HG03342 (cell line): ENCODE results near the gene TP53I11.

Source experiments
- ATAC-seq: cut with Tn5 transposase; IDR thresholded peaks from one replicate; pipeline ENCODE4 v1.9.1; 2021; ENCODE audit warnings: mild to moderate bottlenecking, moderate library complexity; ENCODE audit not compliant: unreplicated experiment

Gene TP53I11

DNA sequence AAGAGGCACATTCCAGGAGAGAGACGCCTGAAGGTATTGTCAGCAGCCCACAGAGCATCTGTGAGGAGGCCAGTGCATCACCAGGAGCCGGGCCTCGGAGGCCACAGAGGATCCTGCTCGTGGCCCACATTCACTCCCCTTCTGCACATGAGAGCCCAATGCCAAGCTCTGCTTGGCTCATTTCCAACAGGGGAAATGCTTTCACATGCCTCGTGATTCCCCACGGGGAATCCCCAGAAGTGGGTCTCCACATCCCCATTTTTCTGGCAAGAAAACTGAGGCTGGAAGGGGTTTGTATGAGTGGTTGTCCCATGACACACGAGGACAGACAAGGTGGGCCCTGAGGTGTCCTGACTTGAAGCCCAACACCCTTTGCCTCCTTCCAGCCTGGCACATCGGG, 34.4 kb downstream of the TP53I11 start:
- ATAC-seq, result no peak

DNA sequence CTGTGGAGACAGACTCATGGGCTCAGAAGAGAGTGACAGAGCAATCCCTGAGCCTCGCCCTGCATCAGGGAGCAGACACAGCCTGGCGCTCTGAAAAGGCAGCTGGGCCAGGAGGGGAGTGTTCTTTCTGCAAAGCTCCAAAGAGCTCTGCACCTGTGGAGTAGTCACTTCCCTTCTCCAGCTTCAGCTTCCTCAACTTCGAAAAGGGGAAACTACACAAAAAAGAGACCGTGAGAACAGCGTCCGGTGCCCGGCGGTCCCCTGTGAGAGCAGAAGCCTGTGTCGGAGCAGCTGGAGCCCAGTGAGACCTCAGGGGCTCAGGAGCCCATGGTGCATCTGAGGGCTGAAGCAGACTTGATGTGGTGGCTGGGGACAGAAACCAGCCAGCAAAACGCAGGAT, 35.1 kb downstream of the TP53I11 start:
- no peak for ATAC-seq

DNA sequence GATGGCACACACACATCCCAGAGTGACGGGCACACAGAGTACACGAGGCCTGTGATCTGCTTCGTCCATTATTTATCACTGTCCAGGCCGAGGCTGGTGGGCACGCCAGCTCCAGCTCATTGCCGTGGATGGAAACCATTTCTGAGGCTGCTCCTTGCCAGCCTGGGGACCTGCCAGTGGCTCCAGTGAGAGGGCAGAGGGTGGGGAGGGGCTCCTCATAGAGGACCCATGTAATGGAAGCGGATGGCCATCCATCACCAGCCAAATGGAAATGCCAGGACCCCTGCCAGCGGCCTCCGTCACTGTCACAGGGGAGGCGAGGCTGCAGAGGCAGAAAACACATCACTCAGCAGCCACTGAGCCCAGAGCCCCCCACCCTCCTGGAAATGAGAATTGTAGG, 35.7 kb downstream of the TP53I11 start:
- no peak for ATAC-seq

DNA sequence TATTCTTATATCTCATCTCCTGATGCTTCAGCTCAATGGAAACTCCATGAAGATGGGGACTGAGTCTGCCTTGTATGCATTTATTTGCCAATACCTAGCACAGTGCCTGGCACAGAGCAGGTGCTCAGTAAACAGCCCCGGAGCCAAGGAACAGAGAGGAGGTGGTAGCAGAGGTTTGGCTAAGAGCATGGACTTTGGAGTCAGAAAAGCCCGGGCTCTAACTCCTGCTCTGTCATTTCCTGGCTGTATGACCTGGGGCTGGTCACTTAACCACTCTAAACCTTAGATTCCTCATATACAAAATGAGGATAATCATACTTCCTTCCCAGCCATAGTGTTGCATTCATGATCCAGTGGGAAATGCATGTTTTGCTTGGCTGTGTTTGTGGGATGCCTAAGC, 36.6 kb downstream of the TP53I11 start:
- ATAC-seq, result no peak

DNA sequence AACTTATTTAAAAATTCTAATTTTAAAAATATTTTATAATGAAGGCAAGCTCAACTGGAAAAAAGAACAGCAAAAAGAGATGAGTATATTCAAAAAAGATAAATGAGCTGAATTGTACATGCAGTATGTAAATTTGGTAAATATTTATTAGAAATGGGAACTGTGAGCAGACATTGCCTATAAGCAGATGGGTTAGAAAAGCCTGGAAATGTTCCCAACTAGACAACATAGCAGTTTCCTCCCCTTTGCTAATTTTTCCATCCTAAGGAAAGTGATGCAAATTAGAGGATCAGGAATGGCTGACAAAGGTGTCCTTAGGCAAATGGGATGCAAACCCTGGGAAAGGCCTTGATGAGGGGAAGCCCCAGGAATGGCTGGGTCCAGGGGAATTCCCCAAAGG, 37.2 kb downstream of the TP53I11 start:
- no peak for ATAC-seq

DNA sequence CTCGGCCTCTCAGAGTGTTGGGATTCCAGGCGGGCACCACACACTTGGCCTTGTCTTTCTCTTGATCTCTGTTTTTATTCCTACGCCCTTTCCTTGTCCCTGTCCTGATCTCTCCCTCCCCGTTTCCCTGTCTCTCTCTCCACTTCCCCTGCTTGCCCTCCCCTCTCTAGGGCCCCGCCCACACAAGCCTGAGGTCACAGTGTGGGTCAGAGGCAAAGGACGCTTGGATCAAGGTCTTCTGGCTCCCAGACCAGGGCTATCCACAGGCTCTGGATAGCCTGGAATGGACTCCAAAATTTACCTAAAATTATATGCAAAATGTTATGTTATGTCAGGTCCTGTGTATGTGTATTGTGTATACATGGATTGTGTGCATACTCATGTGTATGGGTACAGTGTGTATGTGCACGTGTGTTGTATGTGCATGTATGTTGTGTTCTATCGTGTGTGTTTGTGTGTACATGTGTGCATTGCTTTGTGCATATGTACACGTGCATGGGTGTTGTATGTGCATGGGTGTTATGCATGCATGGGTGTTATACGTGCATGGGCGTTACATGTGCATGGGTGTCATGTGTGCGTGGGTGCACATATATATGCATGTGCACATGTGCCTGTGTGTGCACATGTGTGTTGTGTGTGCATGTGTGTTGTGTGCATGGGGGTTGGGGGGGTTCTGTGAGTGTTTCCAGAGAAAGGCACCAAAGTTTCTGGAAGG, 38.3 kb downstream of the TP53I11 start:
- no peak for ATAC-seq

DNA sequence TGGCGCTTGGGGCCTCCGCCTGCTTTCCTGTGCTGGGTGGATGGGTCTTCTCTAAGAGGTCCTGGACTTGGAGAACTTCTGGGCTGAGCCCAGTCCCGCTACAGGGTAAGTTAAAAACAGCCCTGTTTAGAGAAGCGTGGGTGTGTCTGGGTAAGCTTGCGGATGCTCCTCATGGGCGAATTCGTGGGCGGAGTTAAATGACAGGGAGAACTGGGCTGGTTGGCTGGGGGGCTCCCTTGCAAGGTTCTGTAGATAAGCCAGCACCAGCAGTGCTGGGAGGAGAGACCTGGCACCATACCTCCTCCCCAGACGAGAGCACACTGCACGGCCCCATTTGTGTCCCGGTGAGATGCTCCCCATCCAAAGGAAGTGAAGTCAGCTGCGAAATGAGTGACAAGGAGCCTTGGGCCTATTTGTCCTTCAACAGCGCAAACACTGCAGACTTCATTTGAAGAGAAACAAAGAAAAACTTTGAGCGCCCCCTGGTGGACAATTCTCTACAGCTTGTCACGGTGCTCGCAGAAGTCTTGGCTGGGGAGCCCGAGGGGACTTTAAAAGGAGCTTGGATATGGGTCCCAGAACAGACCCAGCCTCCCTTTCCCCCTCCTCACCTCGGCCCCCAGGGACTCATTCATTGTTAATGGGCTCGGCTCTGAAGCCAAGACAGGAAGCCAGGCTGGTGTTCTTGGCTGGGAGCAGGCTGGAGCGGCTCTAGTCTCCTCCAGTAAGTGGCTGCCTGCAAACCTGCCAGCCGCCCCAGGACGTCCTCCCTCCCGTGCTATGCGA, 39.5 kb downstream of the TP53I11 start:
- no peak for ATAC-seq

DNA sequence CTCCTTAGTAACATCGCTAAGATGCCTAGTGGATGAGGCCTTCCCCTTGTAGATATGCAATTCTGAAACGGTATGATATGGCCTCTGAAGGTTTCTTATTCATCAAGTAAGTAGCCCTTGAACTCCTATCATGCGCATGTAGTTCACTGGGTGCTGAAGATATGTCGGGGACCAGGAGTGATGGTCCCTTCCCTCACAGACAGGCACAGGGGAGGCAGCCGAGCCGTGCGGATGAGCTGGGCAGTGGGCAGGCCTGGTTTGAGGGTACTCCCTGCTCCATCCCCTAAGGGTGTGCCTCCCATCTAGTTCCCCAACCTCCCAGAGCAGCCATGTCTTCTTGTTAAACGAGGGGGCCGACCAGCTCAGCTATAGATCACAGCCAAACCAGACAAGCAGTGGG, 40.1 kb downstream of the TP53I11 start:
- ATAC-seq, result no peak

DNA sequence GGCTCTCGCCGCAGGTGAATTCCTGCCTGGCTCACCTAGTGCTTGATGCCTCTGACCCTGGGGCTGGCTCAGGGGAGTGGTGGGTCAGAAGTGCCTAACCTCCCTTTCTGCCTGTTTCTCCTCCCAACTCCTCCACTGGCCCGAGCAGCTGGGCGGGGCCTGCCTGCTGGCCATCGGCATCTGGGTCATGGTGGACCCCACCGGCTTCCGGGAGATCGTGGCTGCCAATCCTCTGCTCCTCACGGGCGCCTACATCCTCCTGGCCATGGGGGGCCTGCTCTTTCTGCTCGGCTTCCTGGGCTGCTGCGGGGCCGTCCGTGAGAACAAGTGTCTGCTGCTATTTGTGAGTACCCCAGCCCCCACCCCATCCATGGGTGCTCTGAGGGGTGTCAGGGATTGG, 41.1 kb downstream of the TP53I11 start:
- ATAC-seq, result no peak

DNA sequence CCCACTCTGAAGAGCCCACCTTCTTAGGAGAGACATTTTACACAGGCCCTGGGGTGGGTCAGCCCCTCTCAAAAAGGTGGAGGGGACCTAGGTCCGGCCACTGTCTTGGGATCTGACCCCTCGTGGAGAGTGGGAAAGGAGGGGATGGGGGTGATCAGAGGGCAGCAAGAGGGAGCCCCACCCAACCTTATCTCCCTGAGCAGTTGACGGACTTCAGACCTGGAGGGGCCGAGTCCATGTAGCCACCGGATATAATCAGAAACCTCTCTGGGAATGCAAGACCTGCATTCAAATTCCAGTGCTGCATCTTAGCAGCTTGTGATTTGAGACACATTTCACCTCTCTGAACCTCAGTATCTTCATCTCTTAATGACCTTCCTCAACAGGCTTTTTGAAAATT, 44.0 kb downstream of the TP53I11 start:
- ATAC-seq, result no peak

DNA sequence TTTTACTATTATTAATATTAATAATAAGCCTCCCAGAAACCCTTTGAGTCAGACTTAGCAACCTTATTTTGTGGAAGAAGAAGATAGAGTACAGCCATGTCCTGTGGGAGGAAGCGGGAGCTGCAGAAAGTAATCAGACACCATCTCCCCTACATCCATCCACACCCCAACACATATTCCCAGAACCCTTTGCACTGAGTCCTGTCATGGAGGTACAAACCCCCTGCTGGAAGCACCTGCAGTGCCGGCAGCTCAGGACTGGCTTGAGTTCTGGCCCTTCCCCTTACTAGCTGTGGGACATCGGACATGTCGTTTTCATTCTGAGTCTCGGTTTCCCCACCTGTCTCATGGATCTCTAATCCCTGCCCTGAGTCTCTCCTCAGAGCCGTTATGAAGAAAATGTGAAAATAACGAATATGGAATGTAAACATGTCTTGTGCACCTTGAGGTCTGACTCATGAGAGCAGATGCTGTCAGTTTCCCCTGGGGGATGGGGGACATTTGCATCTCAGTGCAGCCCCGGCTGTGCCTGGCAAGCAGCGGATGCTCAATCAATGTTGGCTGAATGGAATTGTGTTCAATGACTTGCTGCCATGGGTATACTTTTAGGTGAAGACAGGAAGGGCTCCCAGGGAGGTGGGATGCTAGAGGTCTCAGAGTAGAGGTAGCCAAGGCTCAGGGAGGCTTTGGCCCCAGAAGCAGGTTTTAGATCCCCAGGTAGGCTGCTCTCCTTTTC, 45.4 kb downstream of the TP53I11 start:
- no peak for ATAC-seq

DNA sequence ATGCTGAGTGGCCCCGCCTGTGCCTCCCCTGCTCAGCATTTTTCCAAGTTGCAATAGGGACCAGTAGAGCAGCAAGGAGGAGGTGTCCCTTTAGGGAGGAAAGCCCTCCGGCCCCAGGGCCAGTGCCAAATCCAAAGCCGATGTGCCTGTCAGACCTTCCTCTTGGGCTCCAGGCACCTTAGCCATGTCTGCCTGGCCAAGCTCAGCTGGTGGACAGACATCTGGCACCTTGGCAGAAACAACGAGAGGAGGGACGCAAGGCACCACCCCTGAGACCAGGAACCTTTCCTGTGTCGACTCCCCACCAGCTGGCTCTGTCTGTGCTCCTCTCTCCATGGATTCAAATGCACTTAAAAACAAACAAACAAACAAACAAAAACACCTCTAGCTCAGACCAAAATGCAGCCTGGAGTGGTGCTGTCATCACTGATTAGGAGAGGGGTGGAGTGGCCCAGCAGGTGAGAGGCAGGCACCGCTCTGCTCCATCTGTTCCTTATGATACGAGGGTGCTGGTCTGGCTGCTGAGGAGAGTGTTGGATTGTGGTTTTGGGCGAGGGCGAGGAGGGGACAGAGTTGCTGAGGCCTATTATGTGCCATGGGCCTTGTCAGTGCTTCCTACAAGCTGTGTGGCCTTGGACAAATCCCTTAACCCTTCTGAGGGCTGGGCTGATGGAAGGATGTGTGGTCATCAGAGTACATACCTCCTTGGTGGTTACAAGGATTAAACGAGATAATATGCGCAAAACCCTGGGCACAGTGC, 46.2 kb downstream of the TP53I11 start:
- ATAC-seq, result no peak

DNA sequence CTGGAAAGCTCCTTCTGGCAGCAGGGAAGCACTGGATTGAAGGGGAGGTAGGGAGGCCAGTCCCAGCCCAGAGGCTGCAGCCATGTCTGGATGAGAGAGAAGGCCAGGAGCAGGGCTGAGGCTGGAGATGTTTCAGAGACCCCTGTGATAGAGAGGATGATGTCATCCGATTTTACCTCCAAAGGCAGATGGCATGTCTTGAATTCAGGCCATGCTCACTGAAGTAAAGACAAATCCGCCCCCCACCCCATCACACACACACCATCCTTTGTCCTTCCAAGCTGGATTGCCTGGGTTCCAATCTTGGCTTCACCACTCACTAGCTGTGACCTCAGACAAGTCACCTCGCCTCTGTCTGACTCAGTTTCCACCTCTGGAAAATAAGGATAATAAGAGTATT, 47.2 kb downstream of the TP53I11 start:
- no peak for ATAC-seq

DNA sequence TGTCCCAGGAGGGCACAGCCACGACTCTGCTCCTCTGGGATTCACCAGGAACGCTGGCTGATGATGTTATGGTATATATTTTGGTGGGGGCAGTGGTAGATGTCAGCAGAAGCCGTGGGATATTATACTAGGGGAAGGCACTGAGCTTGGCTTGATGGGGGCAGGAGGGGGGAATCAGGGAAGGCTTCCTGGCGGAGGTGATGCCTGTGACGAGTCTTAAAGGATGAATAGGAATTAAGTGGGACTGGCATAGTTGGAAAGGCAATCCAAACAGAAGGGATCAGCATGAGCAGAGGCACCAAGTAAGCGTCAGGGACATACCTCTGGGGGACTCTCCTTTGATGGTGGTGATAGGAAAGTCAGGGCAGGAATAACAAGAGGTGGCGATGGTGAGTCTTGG, 47.6 kb downstream of the TP53I11 start:
- no peak for ATAC-seq

DNA sequence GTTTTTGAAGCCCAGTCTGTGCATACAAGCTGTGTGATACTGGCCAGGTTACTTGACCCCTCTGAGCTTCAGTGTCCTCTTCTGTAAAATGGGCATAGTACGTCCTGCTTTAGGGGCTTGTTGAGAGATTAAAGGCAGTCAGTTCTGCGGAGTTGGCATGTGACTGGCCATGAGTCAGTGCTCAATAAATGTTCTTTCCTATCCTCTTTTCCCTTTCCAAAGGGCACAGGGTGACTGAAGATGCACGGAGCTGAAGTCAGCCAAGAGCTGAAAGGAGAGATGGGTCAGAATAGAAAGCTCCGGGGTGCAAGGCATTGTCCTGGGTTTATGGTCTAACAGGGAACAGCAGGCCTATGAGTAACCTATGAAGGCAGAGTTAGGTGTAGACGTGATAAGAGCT, 48.9 kb downstream of the TP53I11 start:
- ATAC-seq, result no peak

DNA sequence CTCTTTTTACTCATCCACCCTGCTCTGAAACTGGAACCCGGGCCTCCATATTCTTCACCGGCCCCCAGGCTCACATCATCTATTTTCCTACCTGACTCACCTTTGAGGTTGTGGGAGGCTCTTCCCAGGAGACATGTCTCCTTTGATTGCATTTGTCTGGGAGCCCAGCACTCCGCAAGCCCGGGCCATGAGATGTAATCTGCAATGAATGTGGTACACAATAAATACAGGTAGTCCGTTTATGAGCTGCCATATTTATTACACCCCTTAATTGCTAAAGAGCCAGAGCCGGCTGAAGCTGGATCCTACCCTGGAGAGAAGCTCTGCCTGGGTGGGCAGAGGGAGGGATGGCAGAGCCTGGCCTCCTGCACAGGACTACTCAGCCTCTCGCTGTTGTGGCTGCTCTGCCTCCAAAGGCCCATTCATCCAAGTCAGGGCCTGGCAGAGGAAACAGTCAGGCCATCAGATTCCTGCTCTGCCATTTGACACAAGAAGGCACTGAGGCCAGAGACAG, 49.5 kb downstream of the TP53I11 start:
- no peak for ATAC-seq

DNA sequence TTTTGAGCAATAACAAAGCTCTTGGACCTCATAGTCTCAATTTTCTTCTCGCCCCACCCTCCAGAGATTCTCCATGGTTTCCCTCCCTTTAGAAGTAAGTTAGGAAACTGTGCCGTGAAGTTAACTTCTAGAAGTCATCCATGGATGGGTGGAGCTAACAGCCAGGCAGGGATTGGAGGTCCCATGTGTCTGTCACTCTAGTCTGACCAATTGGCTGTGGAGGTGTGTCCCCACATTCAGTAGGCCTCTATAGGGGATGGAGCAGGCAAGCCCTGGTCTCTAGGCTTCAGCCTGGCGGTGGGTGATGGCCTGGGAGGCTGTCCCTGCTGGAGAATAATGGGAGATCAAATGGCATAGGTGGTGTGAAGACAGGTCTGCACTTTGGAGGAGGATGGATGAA, 50.7 kb downstream of the TP53I11 start:
- ATAC-seq, result no peak

DNA sequence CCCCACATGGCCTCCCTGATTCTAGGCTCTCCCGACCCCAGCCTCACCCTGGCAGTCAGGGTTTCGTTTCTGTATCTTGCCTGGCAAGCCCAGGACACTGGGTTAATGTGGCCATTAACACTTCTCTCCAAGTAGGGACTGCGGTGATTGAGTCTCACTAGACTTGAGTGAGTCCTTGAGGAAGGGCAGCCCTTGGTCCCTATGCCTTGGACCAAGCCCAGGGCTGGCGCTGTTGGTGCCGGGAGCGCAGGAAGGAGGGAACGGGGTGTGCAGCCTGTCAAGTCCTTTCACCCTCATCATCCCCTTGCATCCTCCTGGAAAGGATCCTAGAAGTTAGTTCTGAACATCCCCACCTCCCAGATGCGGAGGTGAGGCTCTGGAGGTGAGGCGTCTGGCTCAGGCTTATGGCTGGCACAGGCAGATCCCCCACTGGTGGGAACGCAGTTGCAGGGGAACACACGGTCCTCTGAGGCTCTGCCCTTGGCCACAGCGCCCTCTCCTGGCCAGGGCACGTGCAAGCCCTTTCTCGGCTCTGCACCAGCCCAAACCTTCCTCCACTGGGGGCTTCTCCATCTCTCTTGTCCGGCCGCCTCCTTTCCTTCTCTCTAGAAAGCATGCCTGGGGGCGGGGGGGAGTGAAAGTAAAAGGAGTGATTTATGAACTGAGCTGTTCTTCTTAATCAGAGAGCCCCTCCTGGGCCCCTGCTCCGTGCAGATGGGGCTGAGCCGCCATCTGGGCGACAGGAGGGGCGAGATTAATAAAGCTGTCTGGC, 56.7 kb downstream of the TP53I11 start:
- peak; percentile 54 for ATAC-seq

DNA sequence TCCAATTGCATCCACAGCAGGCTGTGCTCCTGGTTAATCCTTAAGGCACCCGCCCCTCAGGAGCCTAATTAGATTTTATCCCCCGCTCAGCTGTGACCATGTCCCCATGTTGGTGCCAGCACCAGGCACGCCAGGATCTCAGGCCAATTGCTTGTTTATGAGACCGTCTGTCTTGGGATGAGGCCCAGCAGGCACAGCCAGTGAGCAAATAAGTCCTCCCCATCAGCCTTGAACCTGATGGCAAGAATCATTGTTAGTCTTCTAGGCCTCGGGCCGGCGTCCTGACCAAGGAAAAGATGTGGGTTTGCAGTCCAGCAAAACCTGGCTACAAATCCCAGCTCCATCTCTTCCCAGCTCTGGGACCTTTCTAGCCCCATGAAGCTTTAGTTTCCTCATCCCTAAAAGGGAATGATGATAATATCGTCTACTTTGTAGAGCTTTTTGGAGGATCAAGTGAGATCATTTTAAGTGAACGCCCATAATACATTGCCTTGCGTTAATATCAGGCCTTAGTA, 57.3 kb downstream of the TP53I11 start:
- ATAC-seq, result no peak

DNA sequence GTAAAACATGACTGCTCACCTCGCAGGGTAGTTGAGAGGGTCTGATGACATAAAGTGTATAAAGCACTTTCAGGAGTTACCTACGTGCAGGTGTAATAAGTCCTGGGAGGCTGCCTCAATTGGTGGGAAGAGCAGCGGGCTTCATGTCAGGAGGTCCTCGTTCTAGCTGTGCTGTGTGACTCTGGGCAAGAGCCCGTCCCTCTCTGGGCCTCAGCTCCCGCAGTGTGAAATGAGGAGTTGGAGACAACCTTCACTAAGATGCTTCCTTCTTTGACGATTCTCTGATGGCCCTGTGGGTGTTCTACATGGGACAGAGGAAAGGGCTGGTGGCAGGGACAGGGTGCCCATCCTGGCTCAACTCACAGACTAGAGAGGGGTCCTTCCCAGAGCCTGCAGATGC, 57.8 kb downstream of the TP53I11 start:
- ATAC-seq, result no peak
